Ectodermal cell (in vitro differentiated cells): ENCODE results near the gene IAPP.
A peak's percentile ranks its signal among the peaks of the same experiment; 100 is the strongest.
"Not testable (repeated sequence)": the region's sequence is repeated elsewhere in the genome, so short reads cannot be mapped to it uniquely, and the experiment has no call there.

Experiments
- H3K27ac ChIP-seq: 2 replicates; pipeline ENCODE4 v1.7.0; 2013; ENCODE audit warnings: mild to moderate bottlenecking, low read depth, low read length; ENCODE audit not compliant: insufficient read depth, poor library complexity, severe bottlenecking
- H3K27me3 ChIP-seq: 2 replicates; pipeline ENCODE4 v1.7.0; 2013; ENCODE audit warnings: mild to moderate bottlenecking, low read length; ENCODE audit not compliant: insufficient read depth, control insufficient read depth, poor library complexity, severe bottlenecking
- H3K36me3 ChIP-seq: one replicate; pipeline ENCODE4 v1.7.0; 2013; ENCODE audit warnings: low read length; ENCODE audit not compliant: control insufficient read depth, insufficient read depth
- H3K4me1 ChIP-seq: one replicate; pipeline ENCODE4 v1.7.0; 2013; ENCODE audit warnings: low read length; ENCODE audit not compliant: control insufficient read depth, insufficient read depth
- H3K4me3 ChIP-seq: 2 replicates; pipeline ENCODE4 v1.7.0; 2013; ENCODE audit warnings: low read depth, low read length, control low read depth; ENCODE audit not compliant: insufficient read depth
- H3K9me3 ChIP-seq: 2 replicates; pipeline ENCODE4 v1.7.0; 2013; ENCODE audit warnings: mild to moderate bottlenecking, low read length, moderate library complexity; ENCODE audit not compliant: control insufficient read depth
- WGBS, 2 experiments: methylation state at CpG; one replicate each; pipeline ENCODE4 v1.1.7; 2013; ENCODE audit warnings: missing lambda C conversion rate in 2 of 2; 5-methylcytosine and 5-hydroxymethylcytosine counted together

Gene IAPP

DNA sequence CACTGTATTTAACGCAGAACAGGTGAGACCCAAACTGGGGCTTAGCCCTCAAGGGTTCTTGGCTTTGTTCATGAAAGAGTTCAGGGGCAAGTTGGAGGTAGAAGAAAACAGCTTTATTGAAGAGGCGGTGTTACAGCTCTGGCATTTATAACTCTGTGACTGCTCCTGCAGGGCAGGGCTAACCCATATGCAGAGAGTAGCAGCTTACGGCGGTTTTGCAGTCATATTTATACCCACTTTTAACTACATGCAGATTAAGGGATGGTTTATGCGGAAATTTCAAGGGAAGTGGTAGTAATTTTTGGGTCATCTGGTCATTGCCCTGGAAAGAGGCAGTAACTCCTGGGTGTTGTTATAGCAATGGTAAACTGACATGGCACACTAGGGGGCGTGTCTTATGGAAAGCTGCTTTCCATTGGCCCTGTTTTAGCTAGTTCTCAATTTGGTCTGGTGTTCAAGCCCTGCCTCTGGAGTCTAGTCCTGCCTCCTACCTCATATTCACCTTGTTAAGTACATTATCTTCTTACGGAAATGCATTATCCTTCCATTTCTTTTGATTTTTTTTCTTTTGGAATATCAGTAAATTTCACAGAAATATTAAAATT is 1.8 kb upstream of the IAPP start:
- WGBS, 2 experiments = 92 to 94% methylated on average over 4 to 6 of the region's 7 CpGs
- Histone ChIP-seq H3K36me3 (no peaks in the 10 kb centered on the region), H3K27ac (no peak overlapping the region), H3K4me3 (no peak overlapping the region), H3K4me1 (no peaks in the 10 kb centered on the region), H3K9me3 (no peaks in the 10 kb centered on the region), H3K27me3 (no peaks in the 10 kb centered on the region)

DNA sequence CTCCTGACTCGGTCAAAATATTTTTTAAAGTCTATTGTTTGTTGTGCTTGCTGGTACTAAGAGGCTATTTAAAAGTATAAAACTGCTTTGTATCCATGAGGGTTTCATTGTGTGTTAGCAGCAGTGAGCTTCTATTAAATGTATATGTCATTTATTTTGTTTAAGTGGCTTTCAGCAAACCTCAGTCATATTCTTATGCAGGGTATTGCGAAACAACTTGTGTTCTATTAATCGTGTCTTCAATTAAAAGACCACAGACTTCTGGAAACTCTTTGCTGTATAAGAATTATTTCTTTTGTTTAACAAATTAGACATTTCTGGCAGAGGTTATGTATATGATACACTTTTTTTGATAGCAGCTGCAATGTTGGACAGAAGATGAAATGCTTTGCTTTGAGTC is 6.5 kb downstream of the IAPP start:
- Histone ChIP-seq H3K4me1 (no peaks in the 10 kb centered on the region), H3K4me3 (no peak overlapping the region), H3K27ac (no peak overlapping the region), H3K27me3 (no peaks in the 10 kb centered on the region), H3K36me3 (no peaks in the 10 kb centered on the region), H3K9me3 (no peaks in the 10 kb centered on the region)
- WGBS, 2 experiments = 88 to 98% methylated on average over 2 to 3 of the region's 3 CpGs

DNA sequence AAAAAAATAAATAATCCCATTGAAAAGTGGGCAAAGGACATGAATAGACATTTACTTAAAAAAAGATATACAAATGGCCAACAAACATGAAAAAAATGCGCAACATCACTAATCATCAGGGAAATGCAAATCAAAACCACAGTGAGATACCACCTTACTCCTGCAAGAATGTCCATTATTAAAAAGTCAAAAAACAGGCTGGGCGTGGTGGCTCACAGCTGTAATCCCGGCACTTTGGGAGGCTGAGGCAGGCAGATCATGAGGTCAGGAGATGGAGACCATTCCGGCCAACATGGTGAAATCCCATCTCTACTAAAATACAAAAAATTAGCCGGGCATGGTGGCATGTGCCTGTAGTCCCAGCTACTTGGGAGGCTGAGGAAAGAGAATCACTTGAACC is 8.6 kb downstream of the IAPP start:
- H3K4me1 ChIP-seq, H3K27me3 ChIP-seq, H3K27ac ChIP-seq, H3K4me3 ChIP-seq, H3K9me3 ChIP-seq, H3K36me3 ChIP-seq: not testable (repeated sequence)
- 90 to 91% methylated on average over 5 of the region's 5 CpGs for WGBS, 2 experiments

DNA sequence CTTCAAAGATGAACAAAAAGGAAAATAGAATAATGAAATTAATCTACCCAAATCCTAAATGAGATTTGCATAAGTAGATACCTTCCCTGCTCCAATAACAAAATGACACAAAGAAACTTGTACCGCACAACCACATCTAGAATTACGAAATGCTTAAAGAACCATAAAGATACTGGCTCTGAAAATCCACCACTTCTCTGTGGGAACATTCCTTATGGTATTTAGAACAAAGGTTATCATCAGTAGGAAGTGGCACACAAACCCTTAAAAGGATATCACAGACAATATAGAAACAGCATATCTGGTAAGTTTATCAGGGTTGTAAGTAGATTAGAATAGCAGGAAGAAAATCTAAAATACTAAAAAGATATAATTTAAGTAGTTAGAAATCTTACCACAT is 11.6 kb downstream of the IAPP start:
- 94 to 95% methylated on average over 2 of the region's 2 CpGs for WGBS, 2 experiments
- Histone ChIP-seq H3K4me3 (no peak overlapping the region), H3K9me3 (no peaks in the 10 kb centered on the region), H3K4me1 (no peaks in the 10 kb centered on the region), H3K27ac (no peak overlapping the region), H3K36me3 (no peaks in the 10 kb centered on the region), H3K27me3 (no peaks in the 10 kb centered on the region)

DNA sequence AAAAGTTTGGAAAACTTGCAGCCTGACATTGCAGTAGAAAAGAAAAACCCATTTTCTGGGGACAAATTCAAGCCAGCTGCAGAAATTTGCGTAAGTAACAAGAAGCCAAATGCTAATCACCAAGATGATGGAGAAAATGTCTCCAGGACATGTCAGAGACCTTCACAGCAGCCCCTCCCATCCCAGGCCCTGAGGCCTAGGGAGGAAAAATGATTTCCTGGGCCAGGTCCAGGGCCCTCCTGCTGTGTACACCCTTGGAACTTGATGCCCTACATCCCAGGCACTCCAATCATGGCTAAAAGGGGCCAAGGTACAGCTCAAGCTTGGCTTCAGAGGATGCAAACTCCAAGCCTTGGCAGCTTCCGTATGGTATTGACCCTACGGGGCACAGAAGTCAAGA is 14.5 kb downstream of the IAPP start:
- H3K27me3 ChIP-seq = no peaks in the 10 kb centered on the region
- WGBS, 2 experiments = 91 to 100% methylated on average over 3 of the region's 3 CpGs
- H3K36me3 ChIP-seq = no peaks in the 10 kb centered on the region
- H3K4me1 ChIP-seq = no peaks in the 10 kb centered on the region
- no peaks in the 10 kb centered on the region for H3K9me3 ChIP-seq
- no peak overlapping the region for H3K27ac ChIP-seq
- no peak overlapping the region for H3K4me3 ChIP-seq

DNA sequence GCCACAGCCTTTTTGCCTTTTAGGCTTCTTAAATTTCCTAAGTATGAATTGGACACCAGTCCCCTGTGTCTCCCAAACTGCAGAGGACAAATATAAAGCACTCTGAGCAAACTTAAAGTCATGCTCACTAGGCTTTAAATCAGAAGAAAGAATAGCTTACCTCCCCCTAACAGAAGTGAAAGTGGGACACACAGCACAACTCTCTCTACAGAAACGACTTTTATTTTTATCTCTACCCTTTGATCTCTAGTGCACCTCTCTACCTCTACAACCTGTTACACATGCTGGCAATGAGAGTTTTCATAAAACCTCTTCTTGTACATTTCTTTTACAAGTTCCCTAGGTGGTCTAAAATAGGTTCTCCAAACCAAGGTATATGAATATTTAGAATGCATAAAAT is 19.7 kb downstream of the IAPP start:
- WGBS, 2 experiments = 65 to 80% methylated on average over 1 of the region's 1 CpG
- H3K36me3 ChIP-seq = no peaks in the 10 kb centered on the region
- no peaks in the 10 kb centered on the region for H3K9me3 ChIP-seq
- H3K4me3 ChIP-seq = no peak overlapping the region
- H3K27ac ChIP-seq = no peak overlapping the region
- H3K4me1 ChIP-seq = no peaks in the 10 kb centered on the region
- no peaks in the 10 kb centered on the region for H3K27me3 ChIP-seq

DNA sequence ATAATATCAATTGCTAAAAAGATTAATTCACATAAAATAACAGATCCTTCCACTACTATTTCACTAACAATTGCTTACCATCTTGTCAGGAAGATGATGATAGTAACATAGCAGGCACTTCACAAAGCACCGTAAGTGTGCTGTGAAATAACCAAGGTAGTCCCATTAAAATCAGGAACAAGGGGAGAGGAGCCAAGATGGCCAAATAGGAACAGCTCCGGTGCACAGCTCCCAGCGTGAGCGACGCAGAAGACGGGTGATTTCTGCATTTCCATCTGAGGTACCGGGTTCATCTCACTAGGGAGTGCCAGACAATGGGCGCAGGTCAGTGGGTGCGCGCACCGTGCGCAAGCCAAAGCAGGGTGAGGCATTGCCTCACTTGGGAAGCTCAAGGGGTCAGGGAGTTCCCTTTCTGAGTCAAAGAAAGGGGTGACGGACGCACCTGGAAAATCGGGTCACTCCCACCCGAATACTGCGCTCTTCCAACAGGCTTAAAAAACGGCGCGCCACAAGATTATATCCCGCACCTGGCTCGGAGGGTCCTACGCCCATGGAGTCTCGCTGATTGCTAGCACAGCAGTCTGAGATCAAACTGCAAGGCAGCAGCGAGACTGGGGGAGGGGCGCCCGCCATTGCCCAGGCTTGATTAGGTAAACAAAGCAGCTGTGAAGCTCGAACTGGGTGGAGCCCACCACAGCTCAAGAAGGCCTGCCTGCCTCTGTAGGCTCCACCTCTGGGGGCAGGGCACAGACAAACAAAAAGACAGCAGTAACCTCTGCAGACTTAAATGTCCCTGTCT is 22.3 kb downstream of the IAPP start:
- H3K27ac ChIP-seq = not testable (repeated sequence)
- WGBS, 2 experiments = 66 to 68% methylated on average over 27 to 28 of the region's 28 CpGs
- peak overlapping the region; percentile 26 for H3K4me3 ChIP-seq

DNA sequence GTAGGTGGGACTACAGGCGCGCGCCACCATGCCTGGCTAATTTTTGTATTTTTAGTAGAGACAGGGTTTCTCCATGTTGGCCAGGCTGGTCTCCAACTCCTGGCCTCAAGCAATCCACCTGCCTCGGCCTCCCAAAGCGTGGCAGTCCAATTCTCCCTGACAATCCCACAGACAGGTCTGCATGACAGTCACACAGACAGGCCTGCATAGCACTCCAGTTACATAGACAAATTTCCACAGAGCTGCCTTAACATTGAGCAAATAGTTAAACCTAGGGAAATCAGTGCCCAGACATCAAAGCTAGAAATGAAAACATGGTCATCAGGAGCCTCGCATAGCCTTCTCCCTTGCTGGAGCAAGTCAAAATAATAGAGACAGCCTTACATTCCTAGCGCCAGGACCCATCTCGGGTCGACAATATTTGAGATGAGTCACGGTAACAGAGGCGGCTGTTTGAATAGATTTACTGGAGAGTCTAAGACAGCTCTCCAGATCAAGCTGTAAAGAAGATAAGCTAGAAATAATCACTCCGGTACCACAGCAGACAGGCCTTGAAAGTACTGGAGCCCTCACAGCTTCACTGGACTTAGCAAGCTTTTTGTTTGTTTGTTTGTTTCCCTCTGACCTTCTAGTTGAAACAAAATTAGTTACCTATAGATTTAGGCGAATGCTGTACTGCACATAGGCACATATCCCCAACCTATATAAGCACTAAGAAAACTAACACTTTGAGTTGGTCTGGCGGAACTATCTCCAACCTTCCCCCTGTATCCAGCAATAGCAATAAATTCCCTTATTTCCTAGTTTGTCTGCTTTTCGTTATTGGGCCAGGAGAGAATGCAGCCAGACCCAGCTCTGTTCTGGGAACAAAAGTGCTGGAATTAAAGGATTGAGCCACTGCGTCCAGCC is 40.9 kb downstream of the IAPP start:
- WGBS, 2 experiments = 90 to 93% methylated on average over 16 of the region's 16 CpGs
- H3K36me3 ChIP-seq = no peaks in the 10 kb centered on the region
- no peak overlapping the region for H3K27ac ChIP-seq
- H3K4me1 ChIP-seq = peaks cover 9% of the 10 kb centered on the region
- no peaks in the 10 kb centered on the region for H3K27me3 ChIP-seq
- no peaks in the 10 kb centered on the region for H3K9me3 ChIP-seq
- H3K4me3 ChIP-seq = no peak overlapping the region

More for the DNA sequence above, 22.3 kb downstream of the IAPP start:
- not testable (repeated sequence) for H3K9me3 ChIP-seq, H3K27me3 ChIP-seq, H3K4me1 ChIP-seq, H3K36me3 ChIP-seq

DNA sequence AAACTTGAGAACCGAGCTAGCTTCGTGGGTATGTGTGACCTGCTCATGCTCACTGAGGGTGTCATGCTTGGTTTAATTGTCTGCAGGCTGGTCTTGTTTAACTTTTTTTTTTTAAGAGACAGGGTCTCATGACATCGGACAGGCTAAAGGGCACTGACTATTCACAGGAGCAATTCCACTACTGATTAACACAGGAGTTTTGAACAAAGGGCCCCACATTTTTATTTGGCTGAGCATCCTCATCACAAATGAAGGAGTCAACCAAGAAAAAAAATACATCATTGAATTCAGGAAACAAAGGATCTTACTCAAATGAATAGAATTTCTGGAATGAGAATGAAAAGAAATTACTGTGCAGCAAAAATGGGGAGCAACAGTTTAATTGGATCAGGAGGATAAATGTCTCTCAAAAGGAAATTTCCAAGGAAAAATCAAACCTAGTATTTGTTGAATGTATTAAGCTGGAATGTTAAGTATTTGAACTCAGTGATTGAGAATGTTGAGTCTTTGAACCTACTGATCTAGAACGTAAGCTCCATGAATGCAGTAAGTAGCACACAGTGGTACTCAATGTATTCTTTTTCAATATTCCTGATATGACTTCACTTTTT is 43.9 kb downstream of the IAPP start:
- H3K9me3 ChIP-seq = no peaks in the 10 kb centered on the region
- H3K27me3 ChIP-seq = no peaks in the 10 kb centered on the region
- 86 to 89% methylated on average over 4 of the region's 4 CpGs for WGBS, 2 experiments
- peak overlapping the region; percentile 48 for H3K27ac ChIP-seq
- peaks cover 9% of the 10 kb centered on the region for H3K4me1 ChIP-seq
- H3K4me3 ChIP-seq = no peak overlapping the region
- H3K36me3 ChIP-seq = no peaks in the 10 kb centered on the region

DNA sequence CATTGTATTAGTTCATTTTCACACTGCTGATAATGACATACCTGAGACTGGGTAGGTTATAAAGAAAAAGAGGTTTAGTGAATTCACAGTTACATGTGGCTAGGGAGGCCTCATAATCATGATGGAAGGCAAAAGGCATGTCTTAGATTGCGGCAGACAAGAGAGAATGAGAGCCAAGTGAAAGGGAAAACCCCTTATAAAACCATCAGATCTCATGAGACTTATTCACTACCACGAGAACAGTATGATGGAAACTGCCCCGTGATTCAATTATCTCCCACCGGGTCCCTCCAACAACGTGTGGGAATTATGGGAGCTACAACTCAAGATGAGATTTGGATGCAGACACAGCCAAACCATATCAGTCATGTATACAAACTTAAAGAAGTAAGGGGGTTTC is 45.7 kb downstream of the IAPP start:
- not testable (repeated sequence) for H3K27ac ChIP-seq, H3K27me3 ChIP-seq, H3K9me3 ChIP-seq, H3K36me3 ChIP-seq, H3K4me1 ChIP-seq, H3K4me3 ChIP-seq
- 93 to 94% methylated on average over 5 of the region's 5 CpGs for WGBS, 2 experiments
